Keratinocyte (primary cell): Measurements from ENCODE around the gene CMSS1. TPM values are rescaled to one million over a fixed set of nuclear protein-coding genes. Genes with fewer than 3 reads are reported as not detected.

Experiments
- DNase-seq: peaks from one replicate; pipeline ENCODE4 v3.0.0-alpha.2; 2011; ENCODE audit warnings: low read depth, missing footprints, low spot score
- FAIRE-seq: peaks from 2 replicates; lab custom pipeline; 2011; peaks lifted over from hg19 to GRCh38; lab: Jason Lieb, UNC
- H2AFZ ChIP-seq: 2 replicates; pipeline ENCODE4 v1.6.0; 2012; ENCODE audit warnings: low read length, control low read depth, inconsistent platforms; ENCODE audit not compliant: control insufficient read depth
- H3K27ac ChIP-seq: 2 replicates; pipeline ENCODE4 v1.5.1; 2011; ENCODE audit warnings: low read length; ENCODE audit not compliant: control insufficient read depth, insufficient read depth
- H3K27me3 ChIP-seq: 3 replicates; pipeline ENCODE4 v1.6.0; 2011; ENCODE audit warnings: low read length; ENCODE audit not compliant: control insufficient read depth, insufficient read depth; ENCODE audit errors: extremely low read depth
- H3K36me3 ChIP-seq, 2 experiments: 2 replicates in 1 of 2; 3 replicates in 1 of 2; pipeline ENCODE4 v1.5.1; 2011; ENCODE audit warnings: low read length in 2 of 2, mild to moderate bottlenecking in 1 of 2; ENCODE audit not compliant: control insufficient read depth in 2 of 2, insufficient read depth in 2 of 2; ENCODE audit errors: extremely low read depth in 1 of 2
- H3K4me1 ChIP-seq: 3 replicates; pipeline ENCODE4 v1.5.1; 2011; ENCODE audit warnings: low read length; ENCODE audit not compliant: control insufficient read depth, insufficient read depth; ENCODE audit errors: extremely low read depth
- H3K4me2 ChIP-seq: 3 replicates; pipeline ENCODE4 v1.6.0; 2011; ENCODE audit warnings: low read depth, low read length; ENCODE audit not compliant: control insufficient read depth, insufficient read depth; ENCODE audit errors: extremely low read depth
- H3K4me3 ChIP-seq, 3 experiments: fragments of 200-600 bp in 1 of 3; sonication (generic) in 1 of 3; 2 replicates in 2 of 3; 3 replicates in 1 of 3; pipeline ENCODE4 v1.5.1; 2011 to 2016; ENCODE audit warnings: low read length in 3 of 3, mild to moderate bottlenecking in 3 of 3, control low read depth in 2 of 3, inconsistent platforms in 1 of 3, low read depth in 1 of 3, mixed read lengths in 1 of 3, mixed run types in 1 of 3, moderate library complexity in 1 of 3; ENCODE audit not compliant: control insufficient read depth in 2 of 3, insufficient read depth in 2 of 3; ENCODE audit errors: extremely low read depth in 1 of 3
- H3K79me2 ChIP-seq: 2 replicates; pipeline ENCODE4 v1.6.0; 2012; ENCODE audit warnings: low read length; ENCODE audit not compliant: control insufficient read depth, insufficient read depth
- H3K9ac ChIP-seq: 3 replicates; pipeline ENCODE4 v1.6.0; 2011; ENCODE audit warnings: low read length; ENCODE audit not compliant: control insufficient read depth, insufficient read depth; ENCODE audit errors: extremely low read depth
- H3K9me1 ChIP-seq: 3 replicates; pipeline ENCODE4 v1.6.0; 2011; ENCODE audit warnings: low read length; ENCODE audit not compliant: control insufficient read depth, insufficient read depth; ENCODE audit errors: extremely low read depth
- H3K9me3 ChIP-seq: 2 replicates; pipeline ENCODE4 v1.5.1; 2012; ENCODE audit warnings: low read depth, low read length; ENCODE audit not compliant: control insufficient read depth
- H4K20me1 ChIP-seq: 3 replicates; pipeline ENCODE4 v1.6.0; 2011; ENCODE audit warnings: low read length; ENCODE audit not compliant: control insufficient read depth, insufficient read depth; ENCODE audit errors: extremely low read depth
- CTCF ChIP-seq, 3 experiments: IDR thresholded peaks in 1 of 3; conservative IDR thresholded peaks in 1 of 3; optimal IDR thresholded peaks in 1 of 3; 2 replicates in 2 of 3; 3 replicates in 1 of 3; pipeline versions ENCODE3 to v1.5.1; 2011; ENCODE audit warnings: low read length in 3 of 3, mild to moderate bottlenecking in 3 of 3, moderate library complexity in 2 of 3, control low read depth in 1 of 3, inconsistent platforms in 1 of 3; ENCODE audit not compliant: insufficient read depth in 2 of 3; ENCODE audit errors: extremely low read depth in 1 of 3
- EZH2 ChIP-seq: IDR thresholded peaks from one replicate; pipeline ENCODE4 v1.6.1; 2012; ENCODE audit warnings: inconsistent platforms, mild to moderate bottlenecking, low read length, moderate library complexity
- dilution Hi-C: fragments of 300-500 bp; cut with MboI; formaldehyde crosslinking; loops from one replicate; pipeline ENCODE4 v1.7.0; 2020; ENCODE audit warnings: low sequenced_read_pairs; ENCODE audit not compliant: extremely low pct_ligation_motif_present
- polyA plus RNA-seq, 5 experiments: library from polyadenylated mRNA; depleted of rRNA in 3 of 5; stranded (reverse) in 3 of 5; stranded (forward) in 1 of 5; unstranded in 1 of 5; fragments of >200 nt; gene quantifications; 1 replicate in 1 of 5; 2 replicates in 3 of 5; 3 replicates in 1 of 5; pipeline versions ENCODE4 v1.2.1 to v1.2.3, GENCODE V29; 2011 to 2012; ENCODE audit warnings: missing spikeins in 2 of 5, low read depth in 1 of 5, low replicate concordance in 1 of 5

CMSS1 gene
- polyA plus RNA-seq, 1 donor (not counting 4 experiments of a cell fraction or from before 2014, with no cell fraction given) = 37.2 TPM

- no peak for FAIRE-seq
- no peak overlapping the region for H3K9ac ChIP-seq
These were observed 299.4 kb downstream of the CMSS1 start for GRCh38 chr3:100117093-100117492.

GRCh38 chr3:100120012-100120411 lies 302.4 kb downstream of the CMSS1 start:
- no peak for FAIRE-seq
- no peaks in the 10 kb centered on the region for H4K20me1 ChIP-seq
- H3K9me1 ChIP-seq = no peaks in the 10 kb centered on the region
- no peak overlapping the region for H3K27ac ChIP-seq
- no peak overlapping the region for H2AFZ ChIP-seq
- no peaks in the 10 kb centered on the region for H3K27me3 ChIP-seq
- TF ChIP-seq CTCF (optimal IDR thresholded peaks at IDR 0.05 in 1 of 3, IDR thresholded peaks at IDR 0.05 in 1 of 3, conservative IDR thresholded peaks at IDR 0.05 in 1 of 3; ENCODE audit: extremely low read depth in 1 of 3, insufficient read depth in 2 of 3, low read length in 3 of 3) (no peak), EZH2 (no peak)
- H3K36me3 ChIP-seq = no peaks in the 10 kb centered on the region
- dilution Hi-C loops = no loop called here
- no peak overlapping the region for H3K4me3 ChIP-seq
- no peaks in the 10 kb centered on the region for H3K79me2 ChIP-seq
- H3K9me3 ChIP-seq = no peaks in the 10 kb centered on the region
- no peaks in the 10 kb centered on the region for H3K4me1 ChIP-seq
- H3K4me2 ChIP-seq = no peak overlapping the region
- DNase-seq = no peak
- H3K9ac ChIP-seq = no peak overlapping the region

More at GRCh38 chr3:100117093-100117492, 299.4 kb downstream of the CMSS1 start:
- Histone ChIP-seq H3K27me3 (no peaks in the 10 kb centered on the region), H3K4me2 (no peak overlapping the region), H3K4me3 (no peak overlapping the region), H3K27ac (no peak overlapping the region), H3K79me2 (no peaks in the 10 kb centered on the region), H2AFZ (no peak overlapping the region), H3K4me1 (peaks cover 10% of the 10 kb centered on the region), H3K36me3 (no peaks in the 10 kb centered on the region), H3K9me1 (no peaks in the 10 kb centered on the region), H4K20me1 (no peaks in the 10 kb centered on the region), H3K9me3 (no peaks in the 10 kb centered on the region)
- dilution Hi-C loops = no loop called here
- DNase-seq = no peak
- TF ChIP-seq EZH2 (no peak), CTCF (optimal IDR thresholded peaks at IDR 0.05 in 1 of 3, IDR thresholded peaks at IDR 0.05 in 1 of 3, conservative IDR thresholded peaks at IDR 0.05 in 1 of 3; ENCODE audit: extremely low read depth in 1 of 3, insufficient read depth in 2 of 3, low read length in 3 of 3) (no peak)
